ENCODE data around the gene ASB16. TPM values are rescaled to one million over a fixed set of nuclear protein-coding genes. Genes with fewer than 3 reads are reported as not detected.

Gene ASB16
- total RNA-seq, 1 donor from 2014 or later = 0.17 TPM

Other genes with a start within 250 kb of the ASB16 start
- gene PPY, start 228.2 kb upstream of the ASB16 start, total RNA-seq = not detected in 2 replicates
- not detected in 2 replicates for gene PYY, start 216.8 kb upstream of the ASB16 start, total RNA-seq
- 6.8 and 10.0 TPM in 2 replicates for gene NAGS, start 166.1 kb upstream of the ASB16 start, total RNA-seq
- 85.2 and 117 TPM in 2 replicates for gene TMEM101, start 155.7 kb upstream of the ASB16 start, total RNA-seq
- gene LSM12, start 104.0 kb upstream of the ASB16 start, total RNA-seq = 21.8 and 32.0 TPM in 2 replicates
- 14.3 and 35.1 TPM in 2 replicates for gene G6PC3, start 100.0 kb upstream of the ASB16 start, total RNA-seq
- 50.3 and 52.1 TPM in 2 replicates for gene HDAC5, start 47.1 kb upstream of the ASB16 start, total RNA-seq
- gene HROB, start 28.8 kb upstream of the ASB16 start, total RNA-seq = 1.2 and 2.9 TPM in 2 replicates
- 37.0 and 40.2 TPM in 2 replicates for gene TMUB2, start 16.3 kb downstream of the ASB16 start, total RNA-seq
- gene ATXN7L3, start 29.2 kb downstream of the ASB16 start, total RNA-seq = 51.1 and 67.7 TPM in 2 replicates
- gene UBTF, start 49.0 kb downstream of the ASB16 start, total RNA-seq = 59.2 and 68.4 TPM in 2 replicates
- not detected in 2 replicates for gene SLC4A1, start 97.4 kb downstream of the ASB16 start, total RNA-seq
- gene RUNDC3A, start 137.9 kb downstream of the ASB16 start, total RNA-seq = under 0.01 TPM in 1 of 2 replicates, not detected in the other
- gene SLC25A39, start 154.1 kb downstream of the ASB16 start, total RNA-seq = 88.8 and 120 TPM in 2 replicates
- gene GRN, start 174.6 kb downstream of the ASB16 start, total RNA-seq = 543 and 963 TPM in 2 replicates
- gene FAM171A2, start 193.1 kb downstream of the ASB16 start, total RNA-seq = 7.0 and 9.7 TPM in 2 replicates
- gene ITGA2B, start 218.9 kb downstream of the ASB16 start, total RNA-seq = 0.19 and 1.0 TPM in 2 replicates

Data from dermis blood vessel endothelial cell (primary cell).